Activated CD4-positive, alpha-beta T cell treated with anti-CD3 and anti-CD28 coated beads for 24 hours (primary cell): ENCODE measurements around the gene AGGF1.
"Not testable (repeated sequence)": the region's sequence is repeated elsewhere in the genome, so short reads cannot be mapped to it uniquely, and the experiment has no call there.

ENCODE experiments used
- DNase-seq, 2 donors: peaks; one replicate each; pipeline ENCODE4 v3.0.0-alpha.2; 2020; ENCODE audit warnings: low read depth in 2 of 2

The AGGF1 gene, protein sequence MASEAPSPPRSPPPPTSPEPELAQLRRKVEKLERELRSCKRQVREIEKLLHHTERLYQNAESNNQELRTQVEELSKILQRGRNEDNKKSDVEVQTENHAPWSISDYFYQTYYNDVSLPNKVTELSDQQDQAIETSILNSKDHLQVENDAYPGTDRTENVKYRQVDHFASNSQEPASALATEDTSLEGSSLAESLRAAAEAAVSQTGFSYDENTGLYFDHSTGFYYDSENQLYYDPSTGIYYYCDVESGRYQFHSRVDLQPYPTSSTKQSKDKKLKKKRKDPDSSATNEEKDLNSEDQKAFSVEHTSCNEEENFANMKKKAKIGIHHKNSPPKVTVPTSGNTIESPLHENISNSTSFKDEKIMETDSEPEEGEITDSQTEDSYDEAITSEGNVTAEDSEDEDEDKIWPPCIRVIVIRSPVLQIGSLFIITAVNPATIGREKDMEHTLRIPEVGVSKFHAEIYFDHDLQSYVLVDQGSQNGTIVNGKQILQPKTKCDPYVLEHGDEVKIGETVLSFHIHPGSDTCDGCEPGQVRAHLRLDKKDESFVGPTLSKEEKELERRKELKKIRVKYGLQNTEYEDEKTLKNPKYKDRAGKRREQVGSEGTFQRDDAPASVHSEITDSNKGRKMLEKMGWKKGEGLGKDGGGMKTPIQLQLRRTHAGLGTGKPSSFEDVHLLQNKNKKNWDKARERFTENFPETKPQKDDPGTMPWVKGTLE

DNA sequence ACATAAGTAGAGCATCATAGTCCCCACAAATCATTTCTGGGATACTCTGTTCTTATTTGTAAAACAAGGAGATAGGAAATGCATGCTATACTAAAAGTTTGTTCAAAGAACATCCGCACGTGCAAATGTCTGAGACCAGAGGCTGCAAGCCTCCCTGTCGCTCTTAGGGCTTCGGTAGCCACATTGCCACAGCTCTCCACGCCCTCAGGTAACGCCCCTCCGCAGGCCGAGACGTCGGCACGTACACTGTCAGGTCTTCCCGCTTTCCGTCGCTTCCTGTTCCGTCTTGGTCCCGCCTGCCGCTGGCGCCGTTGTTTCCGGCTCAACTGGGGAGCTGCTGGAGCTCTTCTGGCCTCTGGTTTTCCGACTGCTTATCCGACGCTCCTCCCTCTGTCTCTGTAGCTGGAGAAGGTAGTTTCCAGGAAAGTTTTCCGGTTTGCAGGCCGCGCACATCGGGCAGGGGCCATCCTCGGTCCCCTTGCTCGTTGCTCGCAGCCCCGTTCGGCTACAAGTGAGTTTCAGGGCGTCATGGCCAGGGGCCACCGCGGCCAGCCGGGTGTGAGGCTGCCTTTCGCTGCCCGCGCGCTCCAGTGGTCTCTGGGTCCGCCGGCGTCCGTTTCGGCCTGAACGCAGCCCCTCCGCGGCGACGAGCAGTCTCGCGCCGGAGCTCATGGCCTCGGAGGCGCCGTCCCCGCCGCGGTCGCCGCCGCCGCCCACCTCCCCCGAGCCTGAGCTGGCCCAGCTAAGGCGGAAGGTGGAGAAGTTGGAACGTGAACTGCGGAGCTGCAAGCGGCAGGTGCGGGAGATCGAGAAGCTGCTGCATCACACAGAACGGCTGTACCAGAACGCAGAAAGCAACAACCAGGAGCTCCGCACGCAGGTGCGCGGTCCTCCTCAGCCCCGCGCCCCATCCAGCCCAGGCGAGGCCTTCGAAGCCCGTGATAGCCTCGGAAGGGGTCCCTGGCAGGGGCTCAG is at the start of gene AGGF1:
Gene AGGF1, plus strand, starts transcription at position 308 of the 975 bp plus-strand sequence. Its CDS starts 363 bp downstream, at position 671.
- peak; percentile 85 to 86 for DNase-seq

DNA sequence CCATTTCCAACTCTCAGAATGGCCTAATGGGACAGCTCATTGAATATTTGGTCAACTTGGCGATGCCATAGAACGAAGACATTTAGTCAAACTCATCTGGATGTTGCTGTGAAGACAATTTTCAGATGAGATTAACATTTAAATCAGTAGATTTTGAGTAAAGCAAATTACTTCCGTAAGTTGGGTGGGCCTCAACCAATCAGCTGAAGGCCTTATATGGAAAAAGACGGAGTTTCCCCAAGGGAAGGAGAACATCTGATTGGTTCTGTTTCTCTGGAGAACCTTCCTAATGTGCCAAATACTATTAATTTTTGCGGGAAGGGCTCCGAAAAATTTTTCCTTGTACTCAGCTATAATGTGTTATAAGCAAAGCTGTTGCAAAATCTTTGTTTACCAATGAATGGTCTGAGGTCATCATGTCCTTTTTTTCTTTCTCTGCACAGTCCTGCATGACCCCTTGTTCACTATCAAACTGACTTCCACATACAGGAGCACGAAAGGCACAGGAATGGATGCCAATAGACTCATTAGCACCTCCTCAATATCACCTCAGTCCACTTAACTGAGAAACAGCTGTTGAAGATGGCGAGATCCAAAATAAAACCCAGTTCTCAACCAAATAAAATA is 49.6 kb upstream of the AGGF1 start:
- DNase-seq = no peak

DNA sequence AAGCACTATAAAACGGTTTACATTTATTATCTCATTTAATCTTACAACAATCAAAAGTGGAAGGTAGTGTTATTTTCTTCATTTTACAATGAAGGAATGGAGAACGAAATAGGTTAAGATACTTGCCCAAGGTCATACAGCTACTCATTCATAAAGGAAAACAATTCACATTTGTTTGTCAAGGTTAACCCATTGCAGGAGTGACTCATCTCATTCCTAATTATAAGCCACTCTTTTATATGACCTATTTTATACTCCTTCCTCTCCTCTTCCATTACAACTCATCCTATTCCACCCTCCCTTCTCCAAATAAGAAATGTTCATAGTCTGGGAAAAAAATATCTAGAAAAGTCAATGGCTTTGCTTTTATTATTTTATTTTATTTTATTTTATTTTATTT is 47.8 kb upstream of the AGGF1 start:
- DNase-seq = no peak

DNA sequence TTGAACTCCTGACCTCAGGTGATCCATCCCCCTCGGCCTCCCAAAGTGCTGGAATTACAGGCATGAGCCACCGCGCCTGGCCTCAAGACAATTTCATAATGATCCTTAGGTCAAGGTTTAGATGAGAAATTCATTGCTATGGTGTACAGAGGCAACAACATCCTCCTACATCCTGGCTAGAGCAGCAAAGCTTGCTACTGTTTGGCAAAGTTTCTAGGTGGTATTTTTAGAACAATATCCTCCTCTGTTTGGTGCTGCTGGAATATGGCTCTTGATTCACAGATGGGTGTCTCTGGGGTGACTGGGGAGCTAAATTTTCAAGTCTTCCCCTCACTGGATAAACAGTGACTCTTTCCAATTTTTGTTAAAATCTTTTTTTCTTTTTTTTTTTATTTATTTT is 46.7 kb upstream of the AGGF1 start:
- no peak for DNase-seq

DNA sequence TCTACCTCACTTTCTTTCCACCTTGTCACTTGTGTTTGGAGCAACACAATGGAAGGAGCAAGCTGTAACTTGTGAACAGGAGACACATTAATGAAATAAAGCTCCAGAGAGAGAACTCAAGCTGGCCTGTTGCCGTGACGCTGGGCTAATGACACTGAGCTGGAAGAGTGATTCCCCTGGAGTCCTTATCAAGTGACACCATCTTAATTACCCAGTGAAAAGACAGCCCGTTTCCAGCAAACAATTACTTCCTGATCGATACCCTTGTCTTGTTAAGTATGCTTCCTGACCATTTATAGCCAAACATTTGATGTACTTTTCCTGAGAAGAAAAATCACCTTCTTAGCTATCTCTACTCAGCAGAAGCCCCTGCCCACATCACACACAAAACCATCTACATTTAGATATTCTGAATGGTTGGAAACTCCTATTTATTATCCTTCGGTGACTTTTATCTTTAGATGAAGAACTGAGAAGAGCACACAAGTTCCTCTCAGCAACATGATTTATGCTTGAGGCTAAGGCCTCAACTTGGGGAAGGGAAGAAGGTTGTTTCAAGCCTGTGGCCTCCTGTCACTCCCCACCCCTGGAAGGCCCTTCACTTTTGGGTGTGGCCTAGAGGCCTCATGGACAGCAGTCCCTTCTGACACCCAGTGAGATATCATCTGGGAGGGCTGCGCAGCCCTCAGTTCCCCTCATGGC is 43.2 kb upstream of the AGGF1 start:
- DNase-seq = no peak

DNA sequence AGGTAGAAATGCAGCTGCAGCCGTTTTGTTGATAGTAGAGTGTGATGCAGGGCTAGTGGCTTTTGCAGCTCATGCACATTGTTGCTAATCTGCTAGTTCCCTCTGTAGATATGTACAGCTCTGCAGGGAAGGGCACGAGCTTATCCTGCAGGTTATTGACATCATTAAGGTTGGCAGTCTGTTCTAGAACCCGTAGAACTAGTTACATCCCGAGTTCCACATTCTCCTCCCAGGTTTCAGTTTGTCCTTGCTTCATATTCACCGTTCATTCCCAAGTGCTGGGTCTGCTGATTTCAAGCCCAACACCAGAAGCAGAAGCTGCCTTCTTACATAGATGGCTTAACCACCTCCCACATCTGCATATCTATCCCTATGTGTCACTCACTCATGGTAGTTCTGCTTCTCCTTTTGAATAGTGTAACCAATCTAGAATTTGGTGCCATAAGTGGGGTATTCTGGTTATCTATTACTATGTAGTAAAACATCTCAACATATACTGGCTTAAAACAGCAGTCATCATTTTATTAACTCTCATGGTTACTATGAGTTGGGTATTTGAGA is 39.2 kb upstream of the AGGF1 start:
- DNase-seq = no peak

DNA sequence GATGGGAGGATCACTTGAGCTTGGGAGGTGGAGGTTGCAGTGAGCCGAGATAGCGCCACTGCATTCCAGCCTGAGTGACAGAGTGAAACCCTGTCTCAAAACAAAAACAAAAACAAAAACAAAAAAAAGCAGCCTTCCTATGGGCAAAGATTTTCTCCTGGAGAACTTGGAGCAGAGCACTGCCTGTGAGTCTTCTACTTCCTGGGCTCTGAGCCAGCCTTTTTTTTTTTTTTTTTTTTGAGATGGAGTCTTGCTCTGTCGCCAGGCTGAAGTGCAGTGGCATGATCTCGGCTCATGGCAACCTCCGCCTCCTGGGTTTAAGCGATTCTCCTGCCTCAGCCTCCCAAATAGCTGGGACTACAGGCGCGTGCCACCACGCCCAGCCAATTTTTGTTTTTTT is 36.8 kb upstream of the AGGF1 start:
- not testable (repeated sequence) for DNase-seq

DNA sequence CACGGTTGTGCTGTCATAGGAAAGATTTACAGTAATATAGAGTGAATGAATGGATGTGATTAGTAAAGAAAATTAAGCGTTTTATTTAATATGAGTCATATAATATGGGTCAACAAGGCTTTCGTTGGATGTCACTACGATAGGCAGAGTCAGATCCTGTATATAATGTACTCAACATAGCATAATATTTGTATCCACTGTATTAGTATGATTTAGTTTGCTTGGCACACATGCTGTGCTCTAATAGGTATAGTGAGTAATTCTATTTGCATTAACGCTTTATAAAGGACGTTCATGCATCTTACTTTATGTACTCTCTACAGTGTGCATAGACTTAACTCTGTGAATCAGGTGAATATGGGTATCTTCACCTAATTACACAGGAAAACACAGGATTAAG is 35.9 kb upstream of the AGGF1 start:
- DNase-seq = no peak

DNA sequence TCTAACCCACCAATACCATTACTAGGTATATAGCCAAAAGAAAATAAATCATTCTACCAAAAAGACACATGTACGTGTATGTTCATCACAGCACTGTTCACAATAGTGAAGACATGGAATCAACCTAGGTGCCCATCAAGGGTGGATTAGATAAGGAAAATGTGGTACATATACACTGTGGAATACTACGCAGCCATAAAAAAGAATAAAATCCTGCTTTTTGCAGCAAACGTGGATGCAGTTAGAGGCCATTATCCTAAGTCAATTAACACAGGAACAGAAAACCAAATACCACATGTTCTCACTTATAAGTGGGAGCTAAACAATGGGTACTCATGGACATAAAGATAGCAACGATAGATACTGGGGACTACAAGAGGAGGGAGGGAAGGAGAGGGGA is 32.0 kb upstream of the AGGF1 start:
- not testable (repeated sequence) for DNase-seq

DNA sequence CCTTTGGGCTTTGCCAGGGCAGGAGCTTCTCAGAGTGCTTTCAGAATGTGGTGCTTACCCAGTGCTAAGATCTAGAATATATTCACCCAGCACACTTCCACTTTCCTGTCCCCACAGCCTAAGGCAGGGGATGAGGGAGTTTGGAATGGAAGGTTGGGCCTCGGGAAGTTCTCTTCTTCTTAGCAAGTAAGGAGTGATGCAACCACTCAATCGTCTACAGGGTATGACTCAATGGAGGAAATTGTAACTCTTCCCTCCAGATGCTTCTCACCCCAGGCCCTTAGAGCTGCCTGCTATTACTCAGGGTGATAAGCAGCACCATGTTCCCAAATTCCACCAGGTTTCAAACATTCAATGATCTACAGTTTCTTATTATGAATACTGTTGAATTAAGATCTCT is 30.8 kb upstream of the AGGF1 start:
- no peak for DNase-seq

DNA sequence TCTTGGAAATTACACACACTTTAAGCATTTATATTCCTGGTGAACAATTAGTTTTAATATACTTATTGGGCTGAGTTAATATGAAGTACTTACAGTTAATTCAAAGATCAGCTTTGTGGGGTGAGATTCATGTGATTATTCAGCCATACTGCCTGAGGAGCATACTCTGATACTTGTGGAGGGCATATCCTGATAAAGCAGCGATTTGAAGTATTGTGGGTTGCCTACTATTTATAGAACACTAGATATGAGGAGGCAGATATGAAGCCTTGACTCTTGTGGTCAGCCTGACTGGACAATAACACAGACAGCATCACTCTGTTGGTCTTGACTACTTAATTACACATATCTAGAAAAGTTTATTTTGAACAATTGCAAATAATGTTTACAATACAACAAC is 27.0 kb upstream of the AGGF1 start:
- no peak for DNase-seq

DNA sequence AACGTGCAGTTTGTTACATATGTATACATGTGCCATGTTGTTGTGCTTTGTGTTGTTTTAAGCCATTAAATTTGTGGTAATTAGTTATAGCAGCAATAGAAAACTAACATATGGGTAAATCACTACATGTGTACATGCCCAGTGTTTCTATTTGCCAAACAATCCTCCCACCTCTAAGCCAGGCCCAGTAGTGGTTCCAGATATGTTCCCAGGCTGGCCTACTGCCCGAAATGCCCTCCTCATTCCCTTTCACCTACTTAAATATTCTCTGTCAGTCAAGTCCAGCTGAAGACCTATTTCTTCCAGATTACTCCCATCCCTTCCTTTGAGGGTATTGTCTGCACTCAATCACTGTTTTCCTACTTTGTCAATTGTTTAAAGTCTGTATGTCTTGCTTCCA is 24.1 kb upstream of the AGGF1 start:
- no peak for DNase-seq

DNA sequence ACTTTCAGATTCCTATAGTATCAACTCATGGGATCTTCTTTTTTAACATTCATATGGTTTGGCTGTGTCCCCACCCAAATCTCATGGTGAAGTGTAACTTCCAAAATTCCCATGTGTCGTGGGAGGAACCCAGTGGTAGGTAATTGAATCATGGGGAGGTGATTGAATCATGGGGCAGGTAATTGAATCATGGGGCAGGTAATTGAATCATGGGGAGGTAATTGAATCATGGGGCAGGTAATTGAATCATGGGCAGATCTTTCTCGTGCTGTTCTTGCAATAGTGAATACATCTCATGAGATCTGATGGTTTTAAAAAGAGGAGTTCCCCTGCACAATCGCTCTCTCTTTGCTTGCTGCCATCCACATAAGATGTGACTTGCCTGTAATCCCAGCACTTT is 21.8 kb upstream of the AGGF1 start:
- DNase-seq = no peak

DNA sequence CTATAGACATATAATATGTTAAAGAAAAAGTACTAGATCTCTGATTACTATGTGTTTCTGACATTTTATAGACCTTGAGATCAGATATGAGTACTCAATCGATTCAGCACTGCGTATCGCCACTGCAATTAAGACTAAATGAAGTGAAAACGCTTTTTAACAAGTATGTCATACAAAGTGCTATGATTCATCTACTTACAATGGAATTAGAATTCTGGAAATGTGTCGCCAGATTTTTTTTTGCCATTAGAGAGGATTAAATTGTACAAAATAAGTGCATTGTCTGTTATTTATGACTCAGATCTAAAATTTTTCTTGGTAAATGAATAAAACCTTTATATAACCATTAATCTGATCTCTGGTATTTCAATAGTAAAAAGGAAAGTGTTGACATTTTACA is 20.0 kb upstream of the AGGF1 start:
- no peak for DNase-seq

DNA sequence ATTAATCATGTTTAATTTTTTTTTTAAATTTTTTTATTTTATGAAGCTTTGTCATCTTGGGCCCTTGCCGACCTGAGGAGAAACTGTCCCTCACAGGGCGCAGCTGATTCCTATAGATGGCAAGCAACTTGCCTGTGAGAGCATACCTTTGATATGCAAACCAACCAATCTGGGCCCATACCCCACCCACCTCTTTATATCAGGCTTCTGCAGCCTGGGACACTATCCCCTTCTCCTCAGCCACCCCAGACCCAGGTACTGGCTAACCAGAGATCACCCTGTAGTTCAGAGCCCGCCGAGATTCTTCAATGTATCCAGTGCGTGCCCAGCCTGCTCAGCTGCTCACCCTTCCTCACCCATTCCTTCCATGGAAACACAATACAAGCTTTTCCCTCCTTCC is 18.7 kb upstream of the AGGF1 start:
- no peak for DNase-seq

DNA sequence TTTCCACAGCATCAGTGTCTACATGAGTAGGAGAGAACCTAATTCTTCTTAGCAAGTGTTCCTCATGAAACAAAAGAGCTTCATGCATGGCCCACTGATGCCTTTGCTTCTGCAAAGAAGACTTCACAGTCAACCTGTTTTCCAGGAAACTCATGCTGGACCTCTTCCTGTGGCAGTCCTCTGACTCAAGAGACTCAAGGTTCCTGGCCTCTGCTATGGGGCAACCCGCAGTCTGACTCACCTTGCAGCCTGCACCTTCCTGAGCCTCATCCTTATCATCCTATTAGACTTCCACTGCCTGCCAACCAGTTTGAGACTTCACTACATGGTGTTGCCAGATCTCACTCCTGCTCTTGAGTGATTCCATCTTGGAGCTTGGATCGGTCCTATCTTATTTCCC is 17.6 kb upstream of the AGGF1 start:
- no peak for DNase-seq

DNA sequence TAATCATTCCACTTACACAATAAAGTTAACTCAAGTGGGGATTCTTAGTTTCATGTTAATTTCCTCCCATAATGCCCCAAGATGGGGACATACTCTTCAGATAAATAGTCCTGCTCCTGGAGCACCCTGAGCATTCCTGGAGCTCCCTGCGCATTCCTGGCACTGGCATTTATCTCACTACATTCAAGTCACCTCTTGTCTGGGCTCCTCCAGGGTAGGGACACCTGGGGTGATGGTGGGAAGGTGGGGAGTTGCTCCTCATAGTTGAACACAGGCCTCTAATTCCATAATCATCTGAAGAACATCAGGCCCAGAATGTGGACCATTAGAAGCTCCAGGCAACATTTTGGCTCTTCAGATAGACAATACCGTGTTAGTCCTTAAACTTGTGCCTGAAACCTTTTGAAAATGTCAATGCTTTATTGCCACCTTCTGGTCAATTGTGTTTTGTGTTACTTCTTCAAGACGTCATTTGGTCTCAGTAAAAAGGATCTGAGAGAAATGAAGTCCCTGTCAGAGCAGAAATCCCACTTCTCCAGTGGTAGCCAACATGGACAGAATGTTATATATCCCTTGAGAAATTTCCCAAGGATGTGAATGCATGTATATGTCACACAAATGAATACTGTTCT is 14.2 kb upstream of the AGGF1 start:
- no peak for DNase-seq

DNA sequence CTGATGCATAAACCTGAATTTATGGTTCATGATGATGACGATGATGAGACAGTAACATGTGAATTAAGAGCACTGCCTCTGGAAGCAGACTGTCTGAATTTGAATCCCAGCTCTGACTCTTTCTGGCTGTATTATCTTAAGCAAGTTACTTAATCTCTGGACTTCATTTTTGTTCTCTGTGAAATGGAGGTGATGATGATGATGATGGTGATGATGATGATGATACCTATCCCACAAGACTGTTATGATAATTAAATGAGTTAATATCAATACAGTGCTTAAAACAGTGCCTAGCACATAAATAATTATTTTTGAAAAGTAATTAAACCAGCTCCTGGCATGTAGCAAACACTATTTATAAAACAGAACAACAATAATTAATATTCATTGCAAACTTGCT is 13.2 kb upstream of the AGGF1 start:
- DNase-seq = no peak

DNA sequence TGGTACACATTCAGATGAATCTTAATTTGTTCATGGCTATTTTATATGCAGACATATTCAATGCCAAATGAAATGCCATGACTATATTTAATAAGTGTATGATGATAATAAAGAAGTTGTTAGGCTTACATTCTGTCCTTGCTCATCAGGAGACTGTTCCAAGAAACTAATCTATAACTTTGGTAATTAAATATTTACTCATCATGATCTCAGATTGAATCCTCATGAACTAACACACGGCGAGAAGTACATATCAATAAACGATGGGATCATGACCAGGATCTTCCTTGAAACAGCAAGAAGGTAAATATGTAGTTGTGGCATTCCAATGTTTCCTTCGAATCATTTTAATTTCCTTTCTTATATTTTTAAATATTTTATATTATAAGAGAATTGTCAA is 12.5 kb upstream of the AGGF1 start:
- no peak for DNase-seq
